Measurements from ENCODE around the gene ABCE1.
"Not testable (repeated sequence)": the region's sequence is repeated elsewhere in the genome, so short reads cannot be mapped to it uniquely, and the experiment has no call there.

The ABCE1 gene

GRCh38 chr4:145102619-145103018 is 4.5 kb downstream of the ABCE1 start:
- DNase-seq (ENCODE audit: low read depth): no peak

GRCh38 chr4:145103496-145103895 is 5.4 kb downstream of the ABCE1 start:
- DNase-seq (ENCODE audit: low read depth): no peak

GRCh38 chr4:145107126-145107525 is 9.0 kb downstream of the ABCE1 start:
- no peak for DNase-seq (ENCODE audit: low read depth)

GRCh38 chr4:145108128-145108527 is 10.0 kb downstream of the ABCE1 start:
- no peak for DNase-seq (ENCODE audit: low read depth)

- DNase-seq (ENCODE audit: low read depth): no peak
Measured at GRCh38 chr4:145125396-145125795, 27.3 kb downstream of the ABCE1 start.

GRCh38 chr4:145130130-145130529 is 32.0 kb downstream of the ABCE1 start:
- no peak for DNase-seq (ENCODE audit: low read depth)

- DNase-seq (ENCODE audit: low read depth): no peak
Measured at GRCh38 chr4:145130788-145131399, 32.8 kb downstream of the ABCE1 start.

GRCh38 chr4:145131848-145132247 is 33.7 kb downstream of the ABCE1 start:
- DNase-seq (ENCODE audit: low read depth): no peak

GRCh38 chr4:145132511-145133098 is 34.5 kb downstream of the ABCE1 start:
- DNase-seq (ENCODE audit: low read depth): no peak

- DNase-seq (ENCODE audit: low read depth): not testable (repeated sequence)
Measured at GRCh38 chr4:145136219-145136618, 38.1 kb downstream of the ABCE1 start.

- DNase-seq (ENCODE audit: low read depth): no peak
Measured at GRCh38 chr4:145148980-145149379, 50.9 kb downstream of the ABCE1 start.

GRCh38 chr4:145153181-145153903 is 55.2 kb downstream of the ABCE1 start:
- no peak for DNase-seq (ENCODE audit: low read depth)

GRCh38 chr4:145153904-145154298 is 55.8 kb downstream of the ABCE1 start:
- no peak for DNase-seq (ENCODE audit: low read depth)

- DNase-seq (ENCODE audit: low read depth): no peak
Measured at GRCh38 chr4:145154573-145154972, 56.5 kb downstream of the ABCE1 start.

GRCh38 chr4:145155268-145155870 is 57.3 kb downstream of the ABCE1 start:
- DNase-seq (ENCODE audit: low read depth): no peak

- DNase-seq (ENCODE audit: low read depth): no peak
Measured at GRCh38 chr4:145156986-145157385, 58.9 kb downstream of the ABCE1 start.

GRCh38 chr4:145161549-145161948 is 63.4 kb downstream of the ABCE1 start:
- DNase-seq (ENCODE audit: low read depth): no peak

- no peak for DNase-seq (ENCODE audit: low read depth)
Measured at GRCh38 chr4:145167887-145168286, 69.8 kb downstream of the ABCE1 start.

GRCh38 chr4:145168581-145169187 is 70.6 kb downstream of the ABCE1 start:
- DNase-seq (ENCODE audit: low read depth): no peak

GRCh38 chr4:145170223-145170622 is 72.1 kb downstream of the ABCE1 start:
- no peak for DNase-seq (ENCODE audit: low read depth)

GRCh38 chr4:145171911-145172310 is 73.8 kb downstream of the ABCE1 start:
- DNase-seq (ENCODE audit: low read depth): no peak

GRCh38 chr4:145176641-145177432 is 78.7 kb downstream of the ABCE1 start:
- no peak for DNase-seq (ENCODE audit: low read depth)
